HG02678 (cell line): Measurements from ENCODE around the gene DDC.
"Not testable (repeated sequence)": the region's sequence is repeated elsewhere in the genome, so short reads cannot be mapped to it uniquely, and the experiment has no call there.

Experiments
- ATAC-seq: cut with Tn5 transposase; IDR thresholded peaks from one replicate; pipeline ENCODE4 v1.9.1; 2021; ENCODE audit warnings: mild to moderate bottlenecking, moderate library complexity; ENCODE audit not compliant: unreplicated experiment

DDC gene

DNA sequence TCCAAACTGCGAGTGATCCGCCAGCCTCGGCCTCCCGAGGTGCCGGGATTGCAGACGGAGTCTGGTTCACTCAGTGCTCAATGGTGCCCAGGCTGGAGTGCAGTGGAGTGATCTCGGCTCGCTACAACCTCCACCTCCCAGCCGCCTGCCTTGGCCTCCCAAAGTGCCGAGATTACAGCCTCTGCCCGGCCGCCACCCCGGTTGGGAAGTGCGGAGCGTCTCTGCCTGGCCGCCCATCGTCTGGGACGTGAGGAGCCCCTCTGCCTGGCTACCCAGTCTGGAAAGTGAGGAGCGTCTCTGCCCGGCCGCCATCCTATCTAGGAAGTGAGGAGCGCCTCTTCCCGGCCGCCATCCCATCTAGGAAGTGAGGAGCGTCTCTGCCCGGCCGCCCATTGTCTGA lies 106.0 kb downstream of the DDC start:
- not testable (repeated sequence) for ATAC-seq

- not testable (repeated sequence) for ATAC-seq
Observed at GRCh38 chr7:50458651-50459050, 106.6 kb downstream of the DDC start.

DNA sequence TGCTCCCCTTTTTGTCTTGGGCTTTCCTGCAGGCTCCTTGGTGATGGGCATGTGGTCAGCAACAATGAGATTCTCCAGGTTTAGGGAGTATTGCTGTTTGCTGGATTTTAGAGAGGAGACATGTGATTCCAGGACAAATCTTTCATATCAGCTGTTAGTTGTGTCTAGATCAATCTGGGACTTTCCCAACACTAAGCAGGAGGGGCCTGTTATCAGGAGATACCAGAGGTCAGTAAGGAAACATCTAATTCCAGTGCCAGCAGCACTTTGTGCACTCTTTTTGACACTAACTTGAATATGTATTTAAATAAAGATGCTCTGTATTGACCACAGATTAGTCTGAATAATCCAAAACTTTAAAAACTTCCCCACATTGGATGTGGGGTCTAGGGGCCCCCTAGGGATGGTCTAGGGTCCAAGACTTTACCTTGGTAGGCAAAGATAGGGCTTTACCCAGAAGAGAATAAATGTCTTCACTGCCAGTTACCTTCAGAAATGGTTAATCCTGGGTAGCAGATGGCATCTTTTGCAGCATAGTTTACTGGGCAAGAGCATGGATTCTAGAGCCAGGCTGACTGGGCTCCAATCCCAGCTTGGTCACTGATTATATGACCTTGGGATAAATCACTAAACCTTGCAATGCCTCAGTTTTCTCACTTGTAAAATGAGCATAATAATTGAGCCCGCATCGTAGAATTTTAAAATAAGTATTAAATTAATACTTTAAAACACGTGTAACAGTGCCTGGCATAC lies 108.7 kb downstream of the DDC start:
- no peak for ATAC-seq

DNA sequence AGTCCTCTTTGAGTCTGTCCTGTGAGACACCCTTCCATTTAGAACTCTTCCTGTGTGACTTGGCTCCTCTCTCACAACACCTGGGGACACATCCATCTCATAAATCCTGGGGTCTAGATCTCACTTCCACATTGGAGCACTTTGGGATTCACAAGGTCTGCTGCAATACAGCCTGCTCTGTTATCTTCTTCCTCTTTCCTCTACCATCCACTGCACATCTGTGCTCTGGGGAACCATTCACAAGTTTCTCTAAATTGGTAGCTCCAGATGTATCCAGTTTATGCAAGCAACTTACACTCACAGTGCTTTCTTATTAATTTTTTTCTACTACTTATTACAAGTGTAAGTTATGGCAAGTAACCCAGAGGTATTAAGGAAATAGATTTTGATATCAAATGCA lies 109.5 kb downstream of the DDC start:
- ATAC-seq: no peak

DNA sequence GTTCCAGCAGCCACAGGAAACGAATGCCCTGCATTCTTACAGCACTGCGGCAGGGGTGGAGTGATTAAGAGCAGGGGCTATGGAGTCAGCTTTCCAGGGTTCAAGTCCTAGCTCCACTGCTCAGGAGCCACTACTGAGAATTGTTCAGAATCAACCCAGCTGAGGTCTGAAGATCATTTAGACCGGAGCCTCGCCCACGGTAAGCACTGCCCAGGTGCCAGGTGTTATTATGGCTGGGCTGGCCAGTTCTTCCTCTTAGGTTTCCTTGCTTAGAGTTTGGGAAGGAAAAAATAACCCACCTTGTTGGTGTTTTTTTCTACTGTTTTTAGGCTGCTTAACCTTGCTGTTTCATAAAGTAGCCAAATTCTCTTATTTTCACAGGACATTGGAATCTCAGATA lies 110.2 kb downstream of the DDC start:
- no peak for ATAC-seq

GRCh38 chr7:50450590-50451032 lies 114.6 kb downstream of the DDC start:
- no peak for ATAC-seq

GRCh38 chr7:50449881-50450589 lies 115.2 kb downstream of the DDC start, which contains the start of gene FIGNL1:
TSS of gene FIGNL1 (minus strand) at chr7:50450350. CDS start at chr7:50447287, 3,063 bp downstream.
- peak; percentile 90 for ATAC-seq

- no peak for ATAC-seq
Observed at GRCh38 chr7:50449501-50449880, 115.7 kb downstream of the DDC start.

DNA sequence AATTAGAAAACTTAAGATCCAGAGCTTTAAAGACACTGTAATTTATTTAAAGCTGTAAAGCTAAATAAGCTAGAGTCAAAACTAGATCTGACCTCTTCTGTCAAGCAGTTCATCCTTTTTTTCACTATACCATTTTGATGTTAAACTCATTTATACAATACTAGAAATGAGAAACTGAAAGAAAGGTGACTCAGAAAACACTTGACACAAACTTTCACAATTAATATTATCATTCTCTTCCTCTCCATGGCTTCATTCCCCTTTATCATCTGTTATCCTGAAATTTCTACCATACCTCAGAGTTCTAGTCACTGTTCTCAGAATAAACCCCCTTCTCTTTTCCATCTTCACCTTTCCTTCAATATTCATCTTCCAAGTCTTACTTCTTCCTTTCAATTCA lies 116.4 kb downstream of the DDC start:
- peak; percentile 29 for ATAC-seq

DNA sequence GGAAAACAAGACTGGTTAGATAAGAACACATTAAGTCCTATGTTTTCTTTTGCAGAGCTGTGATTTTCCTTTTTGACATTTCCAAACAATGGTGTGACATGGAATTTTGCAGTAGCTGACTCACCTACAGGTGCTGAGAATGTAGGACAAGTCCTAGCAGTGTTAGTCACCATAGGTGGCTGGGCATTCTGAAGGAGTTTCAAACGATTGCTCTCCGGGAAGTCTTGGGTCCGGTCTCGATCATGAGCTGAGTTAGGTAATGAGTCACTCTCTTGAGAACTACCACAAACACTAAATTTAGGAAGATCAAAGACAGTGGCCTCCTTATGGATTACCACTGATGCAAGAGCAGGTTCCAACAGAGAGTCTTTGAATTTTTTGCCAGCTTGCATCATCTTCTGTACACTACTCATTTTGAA lies 118.7 kb downstream of the DDC start:
- ATAC-seq: peak; percentile 36

DNA sequence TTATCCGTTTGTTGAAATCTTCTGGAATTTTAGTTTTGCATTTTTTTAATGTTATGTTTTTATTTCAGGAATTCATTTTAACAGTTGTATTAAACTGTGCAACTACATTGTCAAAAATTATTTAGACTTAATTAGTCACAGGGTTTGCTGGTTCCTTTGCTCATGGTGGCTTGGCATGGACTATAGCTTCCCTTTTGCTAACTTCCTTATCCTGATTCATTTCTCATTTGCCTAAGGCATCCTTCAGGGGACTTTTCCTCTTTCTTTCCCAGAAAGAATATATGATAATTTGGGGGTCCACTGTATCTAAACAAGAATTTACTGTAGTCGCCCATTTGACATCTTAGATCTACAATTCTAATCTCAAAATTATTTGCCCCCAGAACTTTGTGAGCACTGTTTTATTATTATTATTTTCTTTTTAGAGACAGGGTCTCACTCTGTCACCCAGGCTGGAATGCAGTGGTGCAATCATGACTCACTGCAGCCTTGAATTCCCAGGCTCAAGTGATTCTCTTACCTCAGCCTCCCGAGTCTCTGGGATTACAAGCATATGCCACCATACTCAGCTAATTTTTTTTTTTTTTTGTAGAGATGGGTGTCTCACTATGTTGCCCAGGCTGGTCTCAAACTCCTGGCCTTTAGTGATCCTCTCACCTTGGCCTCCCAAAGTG lies 128.9 kb downstream of the DDC start:
- no peak for ATAC-seq

DNA sequence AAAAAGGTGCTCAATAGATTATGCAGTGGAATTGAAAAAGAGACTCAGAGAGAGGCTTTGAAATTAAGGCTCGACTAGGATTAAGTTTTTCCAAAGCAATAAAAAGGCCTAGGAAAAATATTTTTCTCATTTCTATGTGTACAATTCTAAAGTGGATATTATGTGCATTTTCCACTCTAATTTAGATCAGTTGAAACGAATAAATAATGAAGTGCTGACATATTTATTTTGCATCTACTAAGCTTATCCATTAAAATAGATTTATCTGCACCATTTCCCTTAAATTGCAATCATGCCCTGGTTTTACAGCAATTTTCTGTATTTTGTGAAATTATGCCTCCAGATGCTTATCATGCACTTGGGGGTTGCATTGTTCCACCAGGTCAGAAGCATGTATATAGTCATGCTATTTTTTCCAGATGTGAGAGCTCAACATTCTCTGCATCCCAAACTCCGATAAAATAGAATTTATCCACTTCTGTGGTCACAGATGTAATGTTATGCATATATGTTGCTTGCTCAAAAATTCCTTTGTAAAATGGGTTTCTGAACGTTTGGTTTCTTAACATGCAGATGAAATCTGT lies 133.4 kb downstream of the DDC start:
- ATAC-seq: no peak

DNA sequence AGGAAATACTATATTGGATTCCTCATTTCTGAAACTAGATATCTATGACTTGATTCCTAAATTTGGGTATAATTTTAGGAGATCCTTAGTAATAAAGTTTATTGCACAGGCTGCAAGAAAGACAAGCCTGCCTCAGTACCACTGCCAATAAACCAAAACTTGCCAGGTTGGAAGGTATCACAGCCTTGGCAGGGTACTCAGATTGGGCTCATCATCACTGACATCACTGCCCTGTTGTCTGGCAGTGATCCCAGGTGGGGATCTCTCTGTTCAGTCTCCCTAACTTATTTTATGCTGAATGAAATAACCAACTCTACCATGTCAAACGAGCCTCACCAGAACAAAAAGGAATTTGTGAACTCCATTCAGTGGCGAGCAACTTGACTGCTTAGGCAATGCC lies 133.9 kb downstream of the DDC start:
- ATAC-seq: no peak

DNA sequence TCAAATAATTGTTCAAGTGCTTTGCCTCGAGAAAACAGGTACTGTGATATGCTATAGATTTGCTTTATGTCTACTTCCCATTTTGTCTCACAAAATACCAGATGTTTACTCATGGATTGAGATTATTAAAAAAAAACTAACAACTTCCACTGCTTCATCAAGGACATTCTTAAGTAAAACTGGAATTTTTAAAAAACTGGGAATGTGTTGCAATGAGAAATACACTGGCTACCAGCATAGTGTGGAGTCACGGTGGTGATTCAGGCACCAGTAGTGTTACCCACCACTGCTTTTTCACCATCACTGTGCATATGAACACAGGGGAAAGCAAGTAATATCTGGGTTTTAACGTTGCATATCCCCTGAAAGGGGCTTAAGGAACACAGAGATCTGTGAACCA lies 136.3 kb downstream of the DDC start:
- no peak for ATAC-seq

GRCh38 chr7:50427518-50427917 lies 137.7 kb downstream of the DDC start:
- no peak for ATAC-seq

DNA sequence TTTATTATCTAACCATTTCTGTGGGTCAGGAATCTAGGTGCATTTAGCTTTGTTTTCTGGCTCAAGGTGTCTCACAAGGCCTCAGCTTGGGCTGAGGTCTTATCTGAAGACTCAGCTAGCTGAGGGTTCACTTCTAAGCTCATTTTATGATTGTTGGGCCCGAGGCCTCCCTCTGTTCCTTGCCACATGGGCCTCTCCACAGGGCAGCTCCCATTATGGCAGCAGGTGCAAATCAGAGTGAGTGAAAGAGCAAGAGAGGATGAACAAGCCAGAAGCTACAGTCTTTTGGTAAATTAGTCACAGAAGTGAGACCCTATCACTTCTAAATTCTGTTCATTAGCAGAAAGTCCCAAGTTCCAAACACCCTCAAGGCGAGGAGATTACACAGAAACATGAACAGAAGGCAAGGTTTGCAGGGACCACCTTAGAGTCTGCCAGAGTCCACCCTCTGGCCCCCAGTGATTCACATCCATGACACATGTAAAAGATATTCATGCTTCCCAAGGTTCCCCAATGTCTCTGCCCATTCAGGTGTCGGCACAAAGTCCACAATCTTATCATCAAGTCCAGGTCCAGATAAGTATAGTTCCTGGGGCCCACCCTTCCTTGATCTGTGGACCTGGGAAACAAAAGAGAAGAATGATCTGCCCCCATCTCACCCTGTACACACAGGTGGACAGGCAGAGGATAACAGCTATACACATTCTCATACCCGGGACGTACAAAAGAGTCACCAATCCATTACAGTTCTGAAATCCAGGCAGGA lies 138.7 kb downstream of the DDC start:
- no peak for ATAC-seq

GRCh38 chr7:50425318-50425717 lies 139.9 kb downstream of the DDC start:
- ATAC-seq: no peak

GRCh38 chr7:50423860-50424259 lies 141.3 kb downstream of the DDC start:
- no peak for ATAC-seq

GRCh38 chr7:50422858-50423257 lies 142.3 kb downstream of the DDC start:
- no peak for ATAC-seq

DNA sequence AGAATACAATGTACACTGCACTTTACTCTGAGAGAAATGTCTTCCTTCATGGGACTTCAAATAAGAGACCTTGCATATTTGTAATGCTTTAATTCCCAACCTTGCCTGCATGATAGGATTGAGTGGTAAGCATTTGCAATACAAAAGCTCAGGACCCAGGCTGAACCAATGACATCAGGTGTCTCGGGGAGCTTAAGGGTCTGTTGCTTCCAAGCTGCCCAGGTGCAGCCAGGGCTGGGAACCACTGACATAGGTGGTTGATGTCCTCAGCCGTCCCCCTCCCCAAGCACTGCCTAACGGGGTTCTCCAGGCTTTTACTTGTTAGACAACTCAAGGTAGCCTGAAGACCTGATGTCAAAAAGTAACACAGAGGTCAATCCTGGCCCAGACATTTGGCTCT lies 144.2 kb downstream of the DDC start:
- no peak for ATAC-seq
